HepG2 (cell line): ENCODE measurements around the gene KATNB1. TPM values are rescaled to one million over a fixed set of nuclear protein-coding genes. Genes with fewer than 3 reads are reported as not detected.

Source experiments
- CREM ChIP-seq, 2 experiments: sonication (generic) in 1 of 2; formaldehyde crosslinking in 1 of 2; IDR thresholded peaks; 2 replicates each; pipeline versions ENCODE4 v1.4.0 to v1.6.1; 2016 to 2020; ENCODE audit warnings: antibody characterized with exemption in 1 of 2, mild to moderate bottlenecking in 1 of 2, missing genetic modification reagents in 1 of 2
- EED ChIP-seq: sonication (generic); formaldehyde crosslinking; IDR thresholded peaks from 2 replicates; pipeline ENCODE4 v1.5.0; 2020; ENCODE audit warnings: mild to moderate bottlenecking, missing genetic modification reagents
- EZH2 ChIP-seq: conservative IDR thresholded peaks from 2 replicates; pipeline ENCODE4 v1.6.1; 2012; ENCODE audit warnings: mild to moderate bottlenecking, low read depth, low read length, moderate library complexity
- KDM4B ChIP-seq: sonication (generic); formaldehyde crosslinking; IDR thresholded peaks from 2 replicates; pipeline ENCODE4 v1.4.0; 2020; ENCODE audit warnings: missing genetic modification reagents
- MAFK ChIP-seq, 2 experiments: IDR thresholded peaks in 1 of 2; conservative IDR thresholded peaks in 1 of 2; 2 replicates each; pipeline ENCODE4 v1.6.1; 2011; ENCODE audit warnings: improper control_type of control experiment in 2 of 2, low read length in 2 of 2
- MTA1 ChIP-seq: sonication (generic); formaldehyde crosslinking; IDR thresholded peaks from 2 replicates; pipeline ENCODE4 v1.4.0; 2020; ENCODE audit warnings: missing genetic modification reagents, mild to moderate bottlenecking, borderline replicate concordance
- ZBTB38 ChIP-seq: sonication (generic); formaldehyde crosslinking; IDR thresholded peaks from 2 replicates; pipeline ENCODE4 v1.5.1; 2020; ENCODE audit warnings: mild to moderate bottlenecking, missing genetic modification reagents
- ZNF24 ChIP-seq: fragments of 450-650 bp; IDR thresholded peaks from 2 replicates; pipeline ENCODE4 v1.6.1; 2017; ENCODE audit warnings: antibody characterized with exemption, mild to moderate bottlenecking
- ZNF33A ChIP-seq: sonication (generic); formaldehyde crosslinking; IDR thresholded peaks from 2 replicates; pipeline ENCODE4 v1.5.1; 2020; ENCODE audit warnings: missing genetic modification reagents, mild to moderate bottlenecking, moderate library complexity, borderline replicate concordance
- ZNF383 ChIP-seq: sonication (generic); formaldehyde crosslinking; IDR thresholded peaks from 2 replicates; pipeline ENCODE4 v1.4.0; 2020; ENCODE audit warnings: missing genetic modification reagents, mild to moderate bottlenecking, borderline replicate concordance
- ZNF780A ChIP-seq: sonication (generic); formaldehyde crosslinking; IDR thresholded peaks from 2 replicates; pipeline ENCODE4 v1.8.0; 2022; ENCODE audit warnings: mild to moderate bottlenecking, missing genetic modification reagents, moderate library complexity
- ZNF891 ChIP-seq: sonication (generic); formaldehyde crosslinking; IDR thresholded peaks from 2 replicates; pipeline ENCODE4 v1.5.0; 2020; ENCODE audit warnings: mild to moderate bottlenecking, missing genetic modification reagents
- polyA plus RNA-seq, 8 experiments: library from polyadenylated mRNA; depleted of rRNA in 3 of 8; stranded (reverse) in 7 of 8; unstranded in 1 of 8; fragments of >200 nt; fragmentation: Illumina TruSeq in 4 of 8; extraction: Trizol in 4 of 8; gene quantifications; 2 replicates each; pipeline versions ENCODE4 v1.2.1 to v1.2.3, GENCODE V29; 2011 to 2016; ENCODE audit warnings: low read depth in 4 of 8, missing spikeins in 1 of 8, mixed read lengths in 1 of 8; ENCODE audit not compliant: insufficient read depth in 1 of 8
- total RNA-seq, 5 experiments: library from RNA; depleted of rRNA; stranded (reverse); fragments of >200 nt; fragmentation: Illumina TruSeq; extraction: Trizol; gene quantifications; 2 replicates each; pipeline ENCODE4 v1.2.3, GENCODE V29; 2016; ENCODE audit warnings: low read depth in 1 of 5
- TF ChIP-seq, protein P1 (sequence below): sonication (generic); formaldehyde crosslinking; IDR thresholded peaks from 2 replicates; pipeline ENCODE4 v1.4.0; 2020; ENCODE audit warnings: missing genetic modification reagents, borderline replicate concordance
- TF ChIP-seq, protein P2 (sequence below), 2 experiments: fragments of 450-650 bp in 1 of 2; sonication (generic) in 1 of 2; formaldehyde crosslinking in 1 of 2; IDR thresholded peaks; 2 replicates each; pipeline versions ENCODE4 v1.6.1 to v1.8.0; 2016 to 2022; ENCODE audit warnings: antibody characterized with exemption in 1 of 2, mild to moderate bottlenecking in 1 of 2, missing genetic modification reagents in 1 of 2

KATNB1 gene
- total and polyA plus RNA-seq, 2 of the 13 experiments (the other 11 are each of a cell fraction or from before 2014, with no cell fraction given): 31.5 to 43.5 TPM

DNA sequence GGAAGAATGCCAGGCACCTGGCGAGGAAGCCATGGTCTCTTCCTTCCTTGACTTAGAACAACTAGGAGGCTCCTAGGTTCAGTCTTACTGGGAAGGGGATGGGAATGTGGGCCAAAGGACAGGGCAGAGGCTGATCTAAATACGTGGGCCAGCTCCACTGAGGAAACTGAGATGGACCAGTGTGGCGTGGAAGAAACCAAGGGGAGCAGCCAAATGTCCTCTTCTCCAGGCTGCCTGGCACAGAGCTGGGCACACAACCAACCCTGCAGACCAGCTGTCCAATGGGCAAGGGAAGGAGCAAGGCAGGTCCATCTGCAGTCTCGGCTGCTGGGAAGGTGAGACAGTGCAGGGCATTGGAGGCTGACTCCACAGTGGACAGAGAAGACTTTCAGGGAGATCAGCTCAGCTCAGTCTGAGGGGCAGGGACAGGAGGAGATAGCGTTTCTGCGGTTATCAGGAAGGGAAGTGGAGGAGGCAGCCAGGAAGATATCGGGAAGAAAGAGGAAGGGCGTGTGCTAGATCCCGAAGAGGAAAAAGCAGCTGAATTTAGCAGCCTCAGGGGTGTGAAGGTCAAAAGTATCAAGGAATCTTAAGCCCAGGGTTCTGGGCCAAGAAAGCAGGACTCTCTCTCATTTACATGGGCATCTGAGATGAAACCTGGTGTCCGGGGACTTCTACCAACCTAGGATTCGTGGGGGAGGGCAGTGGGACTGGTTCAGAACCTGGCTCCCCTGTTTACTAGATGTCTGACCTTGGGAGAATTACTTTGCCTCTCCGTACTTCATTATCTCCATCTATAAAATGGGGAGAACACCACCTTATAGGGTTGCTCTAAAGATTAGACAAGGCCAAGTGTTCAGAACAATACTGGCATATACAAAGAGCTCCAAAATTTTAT is 64.9 kb downstream of the KATNB1 start (continued):
- TF ChIP-seq ZNF780A (CRISPR knock-in tag) (no peak), MAFK (conservative IDR thresholded peaks at IDR 0.05 in 1 of 2, IDR thresholded peaks at IDR 0.05 in 1 of 2; ENCODE audit: low read length in 2 of 2) (no peak), ZNF33A (no peak), ZNF383 (CRISPR knock-in tag) (0 out of 2 replicates have a peak, but pooled peaks have one; percentile 40), ZBTB38 (CRISPR knock-in tag) (peak; percentile 57; the same call in 1 of the 2 replicates), ZNF24 (no peak), CREM (IDR thresholded peaks at IDR 0.05) (no peak), CREM (CRISPR knock-in tag; IDR thresholded peaks at IDR 0.05) (no peak), EED (peak; percentile 54; the same call in 1 of the 2 replicates), KDM4B (CRISPR knock-in tag) (no peak), ZNF891 (CRISPR knock-in tag) (0 out of 2 replicates have a peak, but pooled peaks have one; percentile 36), EZH2 (no peak), MTA1 (CRISPR knock-in tag) (peak; percentile 34; the same call in 1 of the 2 replicates)
- TF ChIP-seq, protein P1, sequence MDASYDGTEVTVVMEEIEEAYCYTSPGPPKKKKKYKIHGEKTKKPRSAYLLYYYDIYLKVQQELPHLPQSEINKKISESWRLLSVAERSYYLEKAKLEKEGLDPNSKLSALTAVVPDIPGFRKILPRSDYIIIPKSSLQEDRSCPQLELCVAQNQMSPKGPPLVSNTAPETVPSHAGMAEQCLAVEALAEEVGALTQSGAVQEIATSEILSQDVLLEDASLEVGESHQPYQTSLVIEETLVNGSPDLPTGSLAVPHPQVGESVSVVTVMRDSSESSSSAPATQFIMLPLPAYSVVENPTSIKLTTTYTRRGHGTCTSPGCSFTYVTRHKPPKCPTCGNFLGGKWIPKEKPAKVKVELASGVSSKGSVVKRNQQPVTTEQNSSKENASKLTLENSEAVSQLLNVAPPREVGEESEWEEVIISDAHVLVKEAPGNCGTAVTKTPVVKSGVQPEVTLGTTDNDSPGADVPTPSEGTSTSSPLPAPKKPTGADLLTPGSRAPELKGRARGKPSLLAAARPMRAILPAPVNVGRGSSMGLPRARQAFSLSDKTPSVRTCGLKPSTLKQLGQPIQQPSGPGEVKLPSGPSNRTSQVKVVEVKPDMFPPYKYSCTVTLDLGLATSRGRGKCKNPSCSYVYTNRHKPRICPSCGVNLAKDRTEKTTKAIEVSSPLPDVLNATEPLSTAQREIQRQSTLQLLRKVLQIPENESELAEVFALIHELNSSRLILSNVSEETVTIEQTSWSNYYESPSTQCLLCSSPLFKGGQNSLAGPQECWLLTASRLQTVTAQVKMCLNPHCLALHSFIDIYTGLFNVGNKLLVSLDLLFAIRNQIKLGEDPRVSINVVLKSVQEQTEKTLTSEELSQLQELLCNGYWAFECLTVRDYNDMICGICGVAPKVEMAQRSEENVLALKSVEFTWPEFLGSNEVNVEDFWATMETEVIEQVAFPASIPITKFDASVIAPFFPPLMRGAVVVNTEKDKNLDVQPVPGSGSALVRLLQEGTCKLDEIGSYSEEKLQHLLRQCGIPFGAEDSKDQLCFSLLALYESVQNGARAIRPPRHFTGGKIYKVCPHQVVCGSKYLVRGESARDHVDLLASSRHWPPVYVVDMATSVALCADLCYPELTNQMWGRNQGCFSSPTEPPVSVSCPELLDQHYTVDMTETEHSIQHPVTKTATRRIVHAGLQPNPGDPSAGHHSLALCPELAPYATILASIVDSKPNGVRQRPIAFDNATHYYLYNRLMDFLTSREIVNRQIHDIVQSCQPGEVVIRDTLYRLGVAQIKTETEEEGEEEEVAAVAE (CRISPR knock-in tag): no peak
- TF ChIP-seq, protein P2, sequence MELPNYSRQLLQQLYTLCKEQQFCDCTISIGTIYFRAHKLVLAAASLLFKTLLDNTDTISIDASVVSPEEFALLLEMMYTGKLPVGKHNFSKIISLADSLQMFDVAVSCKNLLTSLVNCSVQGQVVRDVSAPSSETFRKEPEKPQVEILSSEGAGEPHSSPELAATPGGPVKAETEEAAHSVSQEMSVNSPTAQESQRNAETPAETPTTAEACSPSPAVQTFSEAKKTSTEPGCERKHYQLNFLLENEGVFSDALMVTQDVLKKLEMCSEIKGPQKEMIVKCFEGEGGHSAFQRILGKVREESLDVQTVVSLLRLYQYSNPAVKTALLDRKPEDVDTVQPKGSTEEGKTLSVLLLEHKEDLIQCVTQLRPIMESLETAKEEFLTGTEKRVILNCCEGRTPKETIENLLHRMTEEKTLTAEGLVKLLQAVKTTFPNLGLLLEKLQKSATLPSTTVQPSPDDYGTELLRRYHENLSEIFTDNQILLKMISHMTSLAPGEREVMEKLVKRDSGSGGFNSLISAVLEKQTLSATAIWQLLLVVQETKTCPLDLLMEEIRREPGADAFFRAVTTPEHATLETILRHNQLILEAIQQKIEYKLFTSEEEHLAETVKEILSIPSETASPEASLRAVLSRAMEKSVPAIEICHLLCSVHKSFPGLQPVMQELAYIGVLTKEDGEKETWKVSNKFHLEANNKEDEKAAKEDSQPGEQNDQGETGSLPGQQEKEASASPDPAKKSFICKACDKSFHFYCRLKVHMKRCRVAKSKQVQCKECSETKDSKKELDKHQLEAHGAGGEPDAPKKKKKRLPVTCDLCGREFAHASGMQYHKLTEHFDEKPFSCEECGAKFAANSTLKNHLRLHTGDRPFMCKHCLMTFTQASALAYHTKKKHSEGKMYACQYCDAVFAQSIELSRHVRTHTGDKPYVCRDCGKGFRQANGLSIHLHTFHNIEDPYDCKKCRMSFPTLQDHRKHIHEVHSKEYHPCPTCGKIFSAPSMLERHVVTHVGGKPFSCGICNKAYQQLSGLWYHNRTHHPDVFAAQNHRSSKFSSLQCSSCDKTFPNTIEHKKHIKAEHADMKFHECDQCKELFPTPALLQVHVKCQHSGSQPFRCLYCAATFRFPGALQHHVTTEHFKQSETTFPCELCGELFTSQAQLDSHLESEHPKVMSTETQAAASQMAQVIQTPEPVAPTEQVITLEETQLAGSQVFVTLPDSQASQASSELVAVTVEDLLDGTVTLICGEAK (IDR thresholded peaks at IDR 0.05): no peak
- TF ChIP-seq, protein P2 (CRISPR knock-in tag; IDR thresholded peaks at IDR 0.05): 0 out of 2 replicates have a peak, but pooled peaks have one; percentile 26
